Right lobe of liver (tissue), 4 donors: ENCODE data around the gene THSD7A.

Experiments used
- POLR2A ChIP-seq: fragments of 450-650 bp; IDR thresholded peaks from one replicate; pipeline ENCODE4 v1.6.1; 2017; ENCODE audit warnings: antibody characterized with exemption, mild to moderate bottlenecking
- TF ChIP-seq, protein P1 (sequence below), 4 donors: fragments of 200-600 bp in 3 of 4; fragments of 450-650 bp in 1 of 4; IDR thresholded peaks; one replicate each; pipeline versions ENCODE4 v1.5.1 to v1.8.0; 2016 to 2022; ENCODE audit warnings: antibody characterized with exemption in 4 of 4, mild to moderate bottlenecking in 2 of 4
- donor health status: DM: no; HTN: no; CAD: no.
- donor health status: DM: no; HTN: no; CAD: no.
- donor health status: DM: no; HTN: yes; CAD: no.

DNA sequence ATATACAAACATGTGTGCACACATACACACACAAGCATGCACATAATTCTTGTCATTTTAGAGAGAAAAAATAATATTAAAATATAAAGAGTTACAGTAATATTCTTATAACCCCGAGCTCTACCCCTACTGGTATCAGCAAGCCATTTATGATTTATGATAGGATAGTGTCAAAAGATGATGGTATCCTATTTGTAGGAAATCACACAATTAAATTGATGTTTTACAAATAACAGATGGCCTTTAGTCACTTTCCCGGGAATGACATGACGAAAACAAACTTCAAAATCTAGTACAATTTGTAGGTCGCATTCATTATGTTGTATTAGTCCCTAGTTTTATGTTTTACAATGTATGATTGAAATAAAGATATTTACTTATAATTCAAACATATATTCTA, 36.8 kb downstream of the THSD7A start:
- TF ChIP-seq, protein P1, sequence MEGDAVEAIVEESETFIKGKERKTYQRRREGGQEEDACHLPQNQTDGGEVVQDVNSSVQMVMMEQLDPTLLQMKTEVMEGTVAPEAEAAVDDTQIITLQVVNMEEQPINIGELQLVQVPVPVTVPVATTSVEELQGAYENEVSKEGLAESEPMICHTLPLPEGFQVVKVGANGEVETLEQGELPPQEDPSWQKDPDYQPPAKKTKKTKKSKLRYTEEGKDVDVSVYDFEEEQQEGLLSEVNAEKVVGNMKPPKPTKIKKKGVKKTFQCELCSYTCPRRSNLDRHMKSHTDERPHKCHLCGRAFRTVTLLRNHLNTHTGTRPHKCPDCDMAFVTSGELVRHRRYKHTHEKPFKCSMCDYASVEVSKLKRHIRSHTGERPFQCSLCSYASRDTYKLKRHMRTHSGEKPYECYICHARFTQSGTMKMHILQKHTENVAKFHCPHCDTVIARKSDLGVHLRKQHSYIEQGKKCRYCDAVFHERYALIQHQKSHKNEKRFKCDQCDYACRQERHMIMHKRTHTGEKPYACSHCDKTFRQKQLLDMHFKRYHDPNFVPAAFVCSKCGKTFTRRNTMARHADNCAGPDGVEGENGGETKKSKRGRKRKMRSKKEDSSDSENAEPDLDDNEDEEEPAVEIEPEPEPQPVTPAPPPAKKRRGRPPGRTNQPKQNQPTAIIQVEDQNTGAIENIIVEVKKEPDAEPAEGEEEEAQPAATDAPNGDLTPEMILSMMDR (IDR thresholded peaks at IDR 0.05): no peak
- TF ChIP-seq POLR2A: no peak
